GM23338 (cell line): ENCODE measurements around the gene ADAP1. TPM values are rescaled to one million over a fixed set of nuclear protein-coding genes. Genes with fewer than 3 reads are reported as not detected.

Source experiments
- ATAC-seq: fragments of 200-7000 bp; cut with Tn5 transposase; 3 replicates; pipeline ENCODE4 v1.9.1; 2020
- DNase-seq: peaks from one replicate; pipeline ENCODE4 v3.0.0-alpha.2; 2015; ENCODE audit warnings: low spot score
- H2AFZ ChIP-seq: fragments of 200-600 bp; sonication (generic); 2 replicates; pipeline ENCODE4 v1.8.0; 2016; ENCODE audit warnings: antibody characterized with exemption, mild to moderate bottlenecking, moderate library complexity
- H3F3A ChIP-seq: fragments of 200-600 bp; sonication (generic); replicated peaks from 2 replicates; pipeline ENCODE4 v1.8.0; 2017; ENCODE audit warnings: antibody characterized with exemption, mixed run types, low read depth
- H3K27ac ChIP-seq: fragments of 200-600 bp; sonication (generic); 2 replicates; pipeline ENCODE4 v1.6.1; 2016; ENCODE audit warnings: low read depth
- H3K27me3 ChIP-seq: fragments of 200-600 bp; sonication (generic); 2 replicates; pipeline ENCODE4 v1.8.0; 2016; ENCODE audit warnings: mild to moderate bottlenecking, mixed run types, moderate library complexity; ENCODE audit not compliant: insufficient read depth
- H3K36me3 ChIP-seq: fragments of 200-600 bp; sonication (generic); 2 replicates; pipeline ENCODE4 v1.8.0; 2016; ENCODE audit warnings: mild to moderate bottlenecking; ENCODE audit not compliant: insufficient read depth
- H3K4me1 ChIP-seq: fragments of 200-600 bp; sonication (generic); 2 replicates; pipeline ENCODE4 v1.8.0; 2016; ENCODE audit warnings: mild to moderate bottlenecking, moderate library complexity; ENCODE audit not compliant: insufficient read depth
- H3K4me2 ChIP-seq: fragments of 200-600 bp; sonication (generic); 2 replicates; pipeline ENCODE4 v1.7.1; 2017; ENCODE audit warnings: mixed run types
- H3K4me3 ChIP-seq: fragments of 200-600 bp; sonication (generic); 2 replicates; pipeline ENCODE4 v1.6.1; 2016; ENCODE audit warnings: mixed run types
- H3K79me2 ChIP-seq: fragments of 200-600 bp; sonication (generic); replicated peaks from 2 replicates; pipeline ENCODE4 v1.8.0; 2017; ENCODE audit warnings: mild to moderate bottlenecking; ENCODE audit not compliant: insufficient read depth
- H3K9me2 ChIP-seq: fragments of 200-600 bp; sonication (generic); 2 replicates; pipeline ENCODE4 v1.8.0; 2017; ENCODE audit not compliant: insufficient read depth
- H4K20me1 ChIP-seq: fragments of 200-600 bp; sonication (generic); replicated peaks from 2 replicates; pipeline ENCODE4 v1.8.0; 2017; ENCODE audit warnings: mild to moderate bottlenecking; ENCODE audit not compliant: insufficient read depth
- H3K27ac Mint-ChIP-seq: 2 replicates; pipeline ENCODE4 v1.8.0; 2020; ENCODE audit warnings: inconsistent platforms, mild to moderate bottlenecking, moderate library complexity, mixed read lengths
- H3K27me3 Mint-ChIP-seq: 3 replicates; pipeline ENCODE4 v1.8.0; 2022; ENCODE audit warnings: low read depth, mild to moderate bottlenecking, moderate library complexity, mixed read lengths, inconsistent platforms; ENCODE audit not compliant: insufficient read depth, poor library complexity
- H3K36me3 Mint-ChIP-seq: 3 replicates; pipeline ENCODE4 v1.8.0; 2021; ENCODE audit warnings: low read depth, mild to moderate bottlenecking, inconsistent platforms, moderate library complexity, mixed read lengths
- H3K4me1 Mint-ChIP-seq: 3 replicates; pipeline ENCODE4 v1.8.0; 2020; ENCODE audit warnings: mild to moderate bottlenecking, inconsistent platforms, mixed read lengths
- H3K4me3 Mint-ChIP-seq: 3 replicates; pipeline ENCODE4 v1.8.0; 2021; ENCODE audit warnings: moderate library complexity, mild to moderate bottlenecking, inconsistent platforms, mixed read lengths
- H3K9me3 Mint-ChIP-seq: 3 replicates; pipeline ENCODE4 v1.8.0; 2020; ENCODE audit warnings: moderate library complexity, mild to moderate bottlenecking, inconsistent platforms, mixed read lengths
- CREB1 ChIP-seq: fragments of 250-450 bp; sonication (Bioruptor Pico); IDR thresholded peaks from 2 replicates; pipeline ENCODE4 v1.5.0; 2020; ENCODE audit warnings: low read depth, mild to moderate bottlenecking, moderate library complexity
- CTCF ChIP-seq, 2 experiments: fragments of 200-600 bp in 1 of 2; sonication (generic) in 1 of 2; conservative IDR thresholded peaks; 2 replicates each; pipeline versions ENCODE4 v1.5.1 to v1.6.1; 2016 to 2017; ENCODE audit warnings: antibody characterized with exemption in 2 of 2, low read depth in 2 of 2, mild to moderate bottlenecking in 2 of 2, moderate library complexity in 1 of 2
- ETS1 ChIP-seq: IDR thresholded peaks from 2 replicates; pipeline ENCODE4 v1.6.1; 2016; ENCODE audit warnings: antibody characterized with exemption
- EZH2 ChIP-seq: fragments of 200-600 bp; sonication (generic); IDR thresholded peaks from one replicate; pipeline ENCODE4 v1.8.0; 2017; ENCODE audit warnings: antibody characterized with exemption, mild to moderate bottlenecking, low read depth; ENCODE audit not compliant: unreplicated experiment
- EZH2phosphoT487 ChIP-seq: fragments of 200-600 bp; sonication (generic); IDR thresholded peaks from one replicate; pipeline ENCODE4 v1.8.1; 2018; ENCODE audit warnings: antibody characterized with exemption; ENCODE audit not compliant: unreplicated experiment
- JUNB ChIP-seq: IDR thresholded peaks from one replicate; pipeline ENCODE4 v1.6.1; 2016; ENCODE audit warnings: antibody characterized with exemption; ENCODE audit not compliant: unreplicated experiment
- NANOG ChIP-seq: IDR thresholded peaks from 2 replicates; pipeline ENCODE4 v1.6.1; 2016; ENCODE audit warnings: antibody characterized with exemption, borderline replicate concordance
- POLR2AphosphoS5 ChIP-seq: IDR thresholded peaks from 2 replicates; pipeline ENCODE4 v1.6.1; 2016; ENCODE audit warnings: antibody characterized with exemption, low read depth
- REST ChIP-seq: IDR thresholded peaks from one replicate; pipeline ENCODE4 v1.6.1; 2018; ENCODE audit warnings: antibody characterized with exemption; ENCODE audit not compliant: unreplicated experiment
- STAT1 ChIP-seq: IDR thresholded peaks from one replicate; pipeline ENCODE4 v1.6.1; 2016; ENCODE audit warnings: antibody characterized with exemption; ENCODE audit not compliant: unreplicated experiment
- ZNF114 ChIP-seq: fragments of 250-450 bp; sonication (Bioruptor Pico); IDR thresholded peaks from 2 replicates; pipeline ENCODE4 v1.5.0; 2020; ENCODE audit warnings: mild to moderate bottlenecking, moderate library complexity
- polyA plus RNA-seq: library from polyadenylated mRNA; unstranded; fragments of >200 nt; fragmentation: Nextera tagmentation; extraction: Ambion mirVana; gene quantifications from 2 replicates; pipeline ENCODE4 v1.2.1, GENCODE V29; 2016
- total RNA-seq: library from RNA; depleted of rRNA; stranded (reverse); fragments of >200 nt; shearing (Covaris generic); gene quantifications from 2 replicates; pipeline ENCODE4 v1.2.3, GENCODE V29; 2014

Gene ADAP1
- total and polyA plus RNA-seq, 2 experiments from 2014 or later, result 2.2 to 9.6 TPM

GRCh38 chr7:857661-858060 lies 96.8 kb downstream of the ADAP1 start:
- TF ChIP-seq EZH2phosphoT487, result no peak
- TF ChIP-seq NANOG, result no peak
- no peak for TF ChIP-seq STAT1
- no peak for TF ChIP-seq JUNB
- ATAC-seq, result no peak
- peaks cover 2% of the 10 kb centered on the region for H3K27me3 Mint-ChIP-seq

GRCh38 chr7:856444-857095 lies 97.9 kb downstream of the ADAP1 start:
- ATAC-seq (no peak), DNase-seq (no peak)
- Histone ChIP-seq H3K27ac (no peak overlapping the region), H3K4me1 (no peaks in the 10 kb centered on the region), H3K9me2 (no peaks in the 10 kb centered on the region), H3K36me3 (peaks cover 45% of the 10 kb centered on the region; the same call in 1 of the 2 replicates), H3K4me3 (no peak overlapping the region), H4K20me1 (peaks cover 7% of the 10 kb centered on the region), H3K27me3 (no peaks in the 10 kb centered on the region), H3F3A (no peaks in the 10 kb centered on the region), H3K4me2 (no peak overlapping the region), H3K79me2 (peaks cover 7% of the 10 kb centered on the region; the same call in 1 of the 2 replicates), H2AFZ (no peak overlapping the region)
- H3K4me1 Mint-ChIP-seq, result no peaks in the 10 kb centered on the region; the same call in 2 of the 3 replicates
- no peaks in the 10 kb centered on the region for H3K9me3 Mint-ChIP-seq
- H3K27me3 Mint-ChIP-seq, result peaks cover 2% of the 10 kb centered on the region
- no peak overlapping the region for H3K27ac Mint-ChIP-seq
- peaks cover 90% of the 10 kb centered on the region for H3K36me3 Mint-ChIP-seq
- H3K4me3 Mint-ChIP-seq, result no peak overlapping the region
- TF ChIP-seq CTCF (conservative IDR thresholded peaks at IDR 0.05; ENCODE audit: low read depth in 2 of 2), result no peak
- TF ChIP-seq POLR2AphosphoS5, result no peak
- TF ChIP-seq REST, result no peak
- TF ChIP-seq EZH2phosphoT487, result no peak
- no peak for TF ChIP-seq ETS1
- TF ChIP-seq CREB1, result no peak
- no peak for TF ChIP-seq ZNF114 (CRISPR knock-in tag)
- TF ChIP-seq EZH2, result no peak
- no peak for TF ChIP-seq STAT1
- no peak for TF ChIP-seq NANOG

More at GRCh38 chr7:857661-858060, 96.8 kb downstream of the ADAP1 start:
- Mint-ChIP-seq H3K4me3 (no peak overlapping the region), H3K36me3 (peaks cover 90% of the 10 kb centered on the region), H3K9me3 (no peaks in the 10 kb centered on the region), H3K27ac (no peak overlapping the region), H3K4me1 (no peaks in the 10 kb centered on the region; the same call in 2 of the 3 replicates)
- Histone ChIP-seq H3K27me3 (no peaks in the 10 kb centered on the region), H3K27ac (no peak overlapping the region), H3K9me2 (no peaks in the 10 kb centered on the region), H3K36me3 (peaks cover 44% of the 10 kb centered on the region; the same call in 1 of the 2 replicates), H2AFZ (no peak overlapping the region), H3K4me3 (no peak overlapping the region), H3K4me2 (no peak overlapping the region), H3K79me2 (no peaks in the 10 kb centered on the region), H3K4me1 (no peaks in the 10 kb centered on the region), H3F3A (no peaks in the 10 kb centered on the region), H4K20me1 (peaks cover 7% of the 10 kb centered on the region; the same call in 1 of the 2 replicates)
- DNase-seq, result no peak
